HepG2 (cell line): ENCODE data around the gene SERINC5. TPM values are rescaled to one million over a fixed set of nuclear protein-coding genes. Genes with fewer than 3 reads are reported as not detected.

Source experiments
- ATAC-seq: fragments of 200-7000 bp; cut with Tn5 transposase; 3 replicates; pipeline ENCODE4 v1.9.1; 2020; ENCODE audit warnings: mild to moderate bottlenecking, moderate library complexity
- BruUV-seq: library from RNA; stranded (reverse); fragments of 400-500 nt; replicated peaks from 2 replicates; lab custom pipeline; 2021; lab: Mats Ljungman, UMichigan
- CTCF ChIA-PET: fragments of 300-600 bp; formaldehyde crosslinking; extraction: SDS; loops from one replicate; lab custom pipeline; 2021; ENCODE audit warnings: low total read pairs, inconsistent platforms, low intra/inter-chr PET ratio; lab: Yijun Ruan, JAX
- POLR2A ChIA-PET: fragments of 350-600 bp; sonication (Branson Sonifier 250); formaldehyde crosslinking; loops from one replicate; lab custom pipeline; 2020; ENCODE audit warnings: antibody characterized with exemption, inconsistent platforms; lab: Yijun Ruan, JAX
- DNase-seq: peaks from one replicate; pipeline ENCODE4 v3.0.0-alpha.2; 2015; ENCODE audit warnings: low spot score
- FAIRE-seq: peaks from 3 replicates; lab custom pipeline; 2011; peaks lifted over from hg19 to GRCh38; lab: Jason Lieb, UNC
- H2AFZ ChIP-seq: one replicate; pipeline ENCODE4 v1.6.1; 2011; ENCODE audit warnings: low read length, inconsistent platforms
- H3K27ac ChIP-seq: fragments of 300-600 bp; 3 replicates; pipeline ENCODE4 v1.8.0; 2011; ENCODE audit warnings: mixed run types, mild to moderate bottlenecking, mixed read lengths, low read length, inconsistent platforms; ENCODE audit not compliant: insufficient read depth; ENCODE audit errors: extremely low read length
- H3K27me3 ChIP-seq, 2 experiments: fragments of 200-600 bp in 1 of 2; 2 replicates in 1 of 2; 3 replicates in 1 of 2; pipeline versions ENCODE4 v1.6.0 to v1.8.0; 2011; ENCODE audit warnings: low read length in 2 of 2, mild to moderate bottlenecking in 2 of 2, moderate library complexity in 2 of 2, inconsistent platforms in 1 of 2; ENCODE audit not compliant: insufficient read depth in 2 of 2, control insufficient read depth in 1 of 2
- H3K36me3 ChIP-seq, 2 experiments: fragments of 200-600 bp in 1 of 2; replicated peaks in 1 of 2; 2 replicates in 1 of 2; 3 replicates in 1 of 2; pipeline versions ENCODE4 v1.5.1 to v1.8.0; 2011; ENCODE audit warnings: low read length in 2 of 2, inconsistent platforms in 1 of 2; ENCODE audit not compliant: insufficient read depth in 2 of 2, control insufficient read depth in 1 of 2
- H3K4me1 ChIP-seq: 2 replicates; pipeline ENCODE4 v1.5.1; 2012; ENCODE audit warnings: low read length, inconsistent platforms; ENCODE audit not compliant: insufficient read depth
- H3K4me2 ChIP-seq: 2 replicates; pipeline ENCODE4 v1.6.0; 2011; ENCODE audit warnings: low read depth, low read length, inconsistent platforms
- H3K4me3 ChIP-seq, 3 experiments: fragments of 200-600 bp in 1 of 3; sonication (generic), shearing (Covaris generic) in 1 of 3; replicated peaks in 1 of 3; 2 replicates each; pipeline ENCODE4 v1.5.1; 2011 to 2016; ENCODE audit warnings: low read length in 3 of 3, inconsistent platforms in 2 of 3, low read depth in 2 of 3, mild to moderate bottlenecking in 2 of 3, control low read depth in 1 of 3, mixed read lengths in 1 of 3; ENCODE audit not compliant: insufficient read depth in 1 of 3
- H3K79me2 ChIP-seq: one replicate; pipeline ENCODE4 v1.6.1; 2011; ENCODE audit warnings: low read length, inconsistent platforms; ENCODE audit not compliant: insufficient read depth
- H3K9ac ChIP-seq: 2 replicates; pipeline ENCODE4 v1.6.0; 2011; ENCODE audit warnings: mild to moderate bottlenecking, low read depth, low read length, inconsistent platforms; ENCODE audit not compliant: insufficient read depth
- H3K9me3 ChIP-seq: 2 replicates; pipeline ENCODE4 v1.5.1; 2012; ENCODE audit warnings: mild to moderate bottlenecking, low read length
- H4K20me1 ChIP-seq: 2 replicates; pipeline ENCODE4 v1.6.0; 2011; ENCODE audit warnings: inconsistent platforms, mild to moderate bottlenecking, low read length, moderate library complexity; ENCODE audit not compliant: insufficient read depth
- CEBPG ChIP-seq: IDR thresholded peaks from 2 replicates; pipeline ENCODE4 v1.6.1; 2016
- HMG20B ChIP-seq: conservative IDR thresholded peaks from 2 replicates; pipeline ENCODE4 v1.6.1; 2016; ENCODE audit warnings: missing genetic modification reagents, missing compliant biosample characterization
- HNF4G ChIP-seq, 2 experiments: sonication (generic) in 1 of 2; formaldehyde crosslinking in 1 of 2; IDR thresholded peaks; 2 replicates each; pipeline versions ENCODE4 v1.4.0 to v1.6.1; 2011 to 2020; ENCODE audit warnings: borderline replicate concordance in 2 of 2, low read depth in 2 of 2, mild to moderate bottlenecking in 2 of 2, low read length in 1 of 2, missing genetic modification reagents in 1 of 2, moderate library complexity in 1 of 2
- HNRNPH1 ChIP-seq: fragments of 200-400 bp; formaldehyde crosslinking; optimal IDR thresholded peaks from 2 replicates; pipeline ENCODE3; 2017; ENCODE audit warnings: mild to moderate bottlenecking, low read depth, low read length
- HOXA3 ChIP-seq: sonication (generic); formaldehyde crosslinking; IDR thresholded peaks from 2 replicates; pipeline ENCODE4 v1.5.0; 2020; ENCODE audit warnings: missing genetic modification reagents
- LCORL ChIP-seq, 2 experiments: fragments of 450-650 bp in 1 of 2; sonication (generic) in 1 of 2; formaldehyde crosslinking in 1 of 2; IDR thresholded peaks; 2 replicates each; pipeline versions ENCODE4 v1.5.0 to v1.6.1; 2017 to 2020; ENCODE audit warnings: antibody characterized with exemption in 1 of 2, missing genetic modification reagents in 1 of 2
- PHB2 ChIP-seq: fragments of 450-650 bp; IDR thresholded peaks from 2 replicates; pipeline ENCODE4 v1.6.1; 2018; ENCODE audit not compliant: partially characterized antibody
- RBFOX2 ChIP-seq: fragments of 200-400 bp; formaldehyde crosslinking; IDR thresholded peaks from 2 replicates; pipeline ENCODE4 v1.6.1; 2017; ENCODE audit warnings: low read depth, mild to moderate bottlenecking, low read length
- SIX1 ChIP-seq: sonication (generic); formaldehyde crosslinking; IDR thresholded peaks from 2 replicates; pipeline ENCODE4 v1.4.0; 2020; ENCODE audit warnings: missing genetic modification reagents, borderline replicate concordance
- SMAD9 ChIP-seq: sonication (generic); formaldehyde crosslinking; IDR thresholded peaks from 2 replicates; pipeline ENCODE4 v1.5.1; 2020; ENCODE audit warnings: mild to moderate bottlenecking, missing genetic modification reagents
- ZBTB42 ChIP-seq: sonication (generic); formaldehyde crosslinking; IDR thresholded peaks from 2 replicates; pipeline ENCODE4 v1.5.0; 2020; ENCODE audit warnings: mild to moderate bottlenecking, missing genetic modification reagents
- ZFYVE20 ChIP-seq: sonication (generic); formaldehyde crosslinking; IDR thresholded peaks from 2 replicates; pipeline ENCODE4 v1.8.0; 2023; ENCODE audit warnings: low read depth, mild to moderate bottlenecking, moderate library complexity, missing genetic modification reagents, borderline replicate concordance
- ZKSCAN8 ChIP-seq: IDR thresholded peaks from 2 replicates; pipeline ENCODE4 v1.6.1; 2016; ENCODE audit warnings: borderline replicate concordance, missing genetic modification reagents, missing compliant biosample characterization
- ZNF24 ChIP-seq: fragments of 450-650 bp; IDR thresholded peaks from 2 replicates; pipeline ENCODE4 v1.6.1; 2017; ENCODE audit warnings: antibody characterized with exemption, mild to moderate bottlenecking
- ZNF337 ChIP-seq: sonication (generic); formaldehyde crosslinking; IDR thresholded peaks from 2 replicates; pipeline ENCODE4 v1.5.1; 2020; ENCODE audit warnings: missing genetic modification reagents, low read depth, mild to moderate bottlenecking, borderline replicate concordance
- ZNF530 ChIP-seq: sonication (generic); formaldehyde crosslinking; IDR thresholded peaks from 2 replicates; pipeline ENCODE4 v1.5.0; 2020; ENCODE audit warnings: low read depth, mild to moderate bottlenecking, missing genetic modification reagents
- ZNF574 ChIP-seq: sonication (generic); formaldehyde crosslinking; IDR thresholded peaks from 2 replicates; pipeline ENCODE4 v1.4.0; 2020; ENCODE audit warnings: missing genetic modification reagents
- ZNF691 ChIP-seq: sonication (generic); formaldehyde crosslinking; IDR thresholded peaks from 2 replicates; pipeline ENCODE4 v1.4.0; 2020; ENCODE audit warnings: missing genetic modification reagents, low read depth, mild to moderate bottlenecking, borderline replicate concordance
- WGBS: methylation state at CpG from one replicate; pipeline ENCODE4 v1.1.6; 2017; ENCODE audit warnings: low lambda C conversion rate; 5-methylcytosine and 5-hydroxymethylcytosine counted together
- in situ Hi-C: cut with HindIII; loops from 2 replicates; pipeline ENCODE4 v1.10.0; 2017; ENCODE audit warnings: low pct_unique_long_range_greater_than_20kb; ENCODE audit not compliant: extremely low pct_ligation_motif_present
- intact Hi-C: fragments of 100-400 bp; cut with micrococcal nuclease; formaldehyde crosslinking; loops from one replicate; pipeline ENCODE4 v1.10.0; 2022; ENCODE audit not compliant: unreplicated experiment
- polyA plus RNA-seq, 8 experiments: library from polyadenylated mRNA; depleted of rRNA in 3 of 8; stranded (reverse) in 7 of 8; unstranded in 1 of 8; fragments of >200 nt; fragmentation: Illumina TruSeq in 4 of 8; extraction: Trizol in 4 of 8; gene quantifications; 2 replicates each; pipeline versions ENCODE4 v1.2.1 to v1.2.3, GENCODE V29; 2011 to 2016; ENCODE audit warnings: low read depth in 4 of 8, missing spikeins in 1 of 8, mixed read lengths in 1 of 8; ENCODE audit not compliant: insufficient read depth in 1 of 8
- total RNA-seq, 5 experiments: library from RNA; depleted of rRNA; stranded (reverse); fragments of >200 nt; fragmentation: Illumina TruSeq; extraction: Trizol; gene quantifications; 2 replicates each; pipeline ENCODE4 v1.2.3, GENCODE V29; 2016; ENCODE audit warnings: low read depth in 1 of 5
- TF ChIP-seq, protein P1 (sequence below): sonication (generic); formaldehyde crosslinking; IDR thresholded peaks from 2 replicates; pipeline ENCODE4 v1.4.0; 2020; ENCODE audit warnings: mild to moderate bottlenecking, missing genetic modification reagents
- TF ChIP-seq, protein P2 (sequence below): IDR thresholded peaks from 2 replicates; pipeline ENCODE4 v1.6.1; 2016; ENCODE audit warnings: control low read depth

Gene SERINC5
- total and polyA plus RNA-seq, 2 of the 13 experiments (the other 11 are each of a cell fraction or from before 2014, with no cell fraction given), result 17.3 to 22.8 TPM

- H3K4me1 ChIP-seq, result peaks cover 58% of the 10 kb centered on the region
- TF ChIP-seq SIX1 (CRISPR knock-in tag) (no peak), ZNF337 (CRISPR knock-in tag) (no peak), ZNF530 (CRISPR knock-in tag) (no peak), HOXA3 (no peak), HMG20B (CRISPR knock-in tag) (no peak), RBFOX2 (no peak), ZNF691 (CRISPR knock-in tag) (no peak), CEBPG (no peak), ZNF24 (no peak), ZNF574 (no peak), ZKSCAN8 (no peak), ZBTB42 (CRISPR knock-in tag) (no peak), LCORL (IDR thresholded peaks at IDR 0.05) (no peak), LCORL (CRISPR knock-in tag; IDR thresholded peaks at IDR 0.05) (no peak), PHB2 (no peak), ZFYVE20 (CRISPR knock-in tag) (no peak), HNF4G (IDR thresholded peaks at IDR 0.05; ENCODE audit: borderline replicate concordance, low read depth, low read length) (no peak), HNF4G (CRISPR knock-in tag; IDR thresholded peaks at IDR 0.05; ENCODE audit: borderline replicate concordance, low read depth) (no peak), HNRNPH1 (no peak), SMAD9 (no peak)
- TF ChIP-seq, protein P1, sequence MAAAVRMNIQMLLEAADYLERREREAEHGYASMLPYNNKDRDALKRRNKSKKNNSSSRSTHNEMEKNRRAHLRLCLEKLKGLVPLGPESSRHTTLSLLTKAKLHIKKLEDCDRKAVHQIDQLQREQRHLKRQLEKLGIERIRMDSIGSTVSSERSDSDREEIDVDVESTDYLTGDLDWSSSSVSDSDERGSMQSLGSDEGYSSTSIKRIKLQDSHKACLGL (CRISPR knock-in tag), result no peak
- TF ChIP-seq, protein P2, sequence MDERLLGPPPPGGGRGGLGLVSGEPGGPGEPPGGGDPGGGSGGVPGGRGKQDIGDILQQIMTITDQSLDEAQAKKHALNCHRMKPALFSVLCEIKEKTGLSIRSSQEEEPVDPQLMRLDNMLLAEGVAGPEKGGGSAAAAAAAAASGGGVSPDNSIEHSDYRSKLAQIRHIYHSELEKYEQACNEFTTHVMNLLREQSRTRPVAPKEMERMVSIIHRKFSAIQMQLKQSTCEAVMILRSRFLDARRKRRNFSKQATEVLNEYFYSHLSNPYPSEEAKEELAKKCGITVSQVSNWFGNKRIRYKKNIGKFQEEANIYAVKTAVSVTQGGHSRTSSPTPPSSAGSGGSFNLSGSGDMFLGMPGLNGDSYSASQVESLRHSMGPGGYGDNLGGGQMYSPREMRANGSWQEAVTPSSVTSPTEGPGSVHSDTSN, result no peak
- no peaks in the 10 kb centered on the region for H3K27me3 ChIP-seq
- H3K36me3 ChIP-seq, result peaks cover 5 to 7% of the 10 kb centered on the region in 2 experiments; a peak in 3 of 5 replicates
- no peak for FAIRE-seq
- ATAC-seq, result no peak
- no peak overlapping the region for H3K4me3 ChIP-seq
- ChIA-PET CTCF (no interaction called here), POLR2A (no interaction called here)
- peaks cover 48% of the 10 kb centered on the region for H3K79me2 ChIP-seq
- H4K20me1 ChIP-seq, result no peaks in the 10 kb centered on the region; the same call in 1 of the 2 replicates
- DNase-seq, result no peak
- BruUV-seq, result no TSS peak
- WGBS, result 97% methylated on average over 4 of the region's 4 CpGs
- intact Hi-C loops (no loop called here), in situ Hi-C loops (no loop called here)
- H3K27ac ChIP-seq, result no peak overlapping the region
- H2AFZ ChIP-seq, result no peak overlapping the region
- no peak overlapping the region for H3K4me2 ChIP-seq
- H3K9me3 ChIP-seq, result no peaks in the 10 kb centered on the region
- no peak overlapping the region for H3K9ac ChIP-seq
Observed at GRCh38 chr5:80219391-80219790, 36.5 kb downstream of the SERINC5 start.
